Esophagus squamous epithelium (tissue), 4 donors: ENCODE measurements around the gene TCF4.

Experiments used
- POLR2A ChIP-seq, 4 donors: fragments of 450-650 bp; IDR thresholded peaks; one replicate each; pipeline ENCODE4 v1.6.1; 2017; ENCODE audit warnings: antibody characterized with exemption in 4 of 4, mild to moderate bottlenecking in 4 of 4, moderate library complexity in 3 of 4
- TF ChIP-seq, protein P1 (sequence below), 6 experiments: fragments of 450-650 bp in 4 of 6; fragments of 200-600 bp in 2 of 6; sonication (generic) in 2 of 6; IDR thresholded peaks; one replicate each; pipeline ENCODE4 v1.5.1; 2016 to 2019; ENCODE audit warnings: antibody characterized with exemption in 6 of 6, mild to moderate bottlenecking in 4 of 6, moderate library complexity in 4 of 6

GRCh38 chr18:55265984-55266383, 322.0 kb downstream of the TCF4 start:
- TF ChIP-seq, protein P1, sequence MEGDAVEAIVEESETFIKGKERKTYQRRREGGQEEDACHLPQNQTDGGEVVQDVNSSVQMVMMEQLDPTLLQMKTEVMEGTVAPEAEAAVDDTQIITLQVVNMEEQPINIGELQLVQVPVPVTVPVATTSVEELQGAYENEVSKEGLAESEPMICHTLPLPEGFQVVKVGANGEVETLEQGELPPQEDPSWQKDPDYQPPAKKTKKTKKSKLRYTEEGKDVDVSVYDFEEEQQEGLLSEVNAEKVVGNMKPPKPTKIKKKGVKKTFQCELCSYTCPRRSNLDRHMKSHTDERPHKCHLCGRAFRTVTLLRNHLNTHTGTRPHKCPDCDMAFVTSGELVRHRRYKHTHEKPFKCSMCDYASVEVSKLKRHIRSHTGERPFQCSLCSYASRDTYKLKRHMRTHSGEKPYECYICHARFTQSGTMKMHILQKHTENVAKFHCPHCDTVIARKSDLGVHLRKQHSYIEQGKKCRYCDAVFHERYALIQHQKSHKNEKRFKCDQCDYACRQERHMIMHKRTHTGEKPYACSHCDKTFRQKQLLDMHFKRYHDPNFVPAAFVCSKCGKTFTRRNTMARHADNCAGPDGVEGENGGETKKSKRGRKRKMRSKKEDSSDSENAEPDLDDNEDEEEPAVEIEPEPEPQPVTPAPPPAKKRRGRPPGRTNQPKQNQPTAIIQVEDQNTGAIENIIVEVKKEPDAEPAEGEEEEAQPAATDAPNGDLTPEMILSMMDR (IDR thresholded peaks at IDR 0.05): no peak
- no peak for TF ChIP-seq POLR2A (IDR thresholded peaks at IDR 0.05)
